Measurements from ENCODE around the gene SLAMF9.

SLAMF9 gene

DNA sequence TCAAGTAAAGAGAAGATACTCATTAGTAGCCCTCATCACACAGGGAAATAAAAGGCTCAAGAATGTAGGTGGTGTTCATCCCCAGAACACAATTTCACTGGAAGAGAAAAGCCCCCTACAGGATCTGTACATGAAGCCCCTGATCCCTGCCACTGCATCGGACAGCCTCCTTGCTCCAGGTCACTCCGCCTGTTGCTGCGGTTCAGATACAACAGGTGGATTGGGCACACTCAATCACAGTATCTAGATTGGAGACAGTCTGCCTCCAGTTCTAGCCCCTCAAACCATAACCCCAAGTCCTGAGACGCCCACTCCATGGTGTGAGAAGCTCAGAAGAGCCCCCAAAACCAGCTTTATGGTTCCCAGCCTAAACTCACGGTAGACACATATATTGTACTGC, 1.1 kb downstream of the SLAMF9 start:
- no peak overlapping the region for H3K4me3 ChIP-seq (ENCODE audit: low read depth, low read length)
- in situ Hi-C loops (cut with HindIII; ENCODE audit: low sequenced_read_pairs), result no loop called here

GRCh38 chr1:159951551-159951950, 2.5 kb downstream of the SLAMF9 start:
- DNase-seq (ENCODE audit: low read depth, low spot score), result no peak
- no peak for TF ChIP-seq CTCF (IDR thresholded peaks at IDR 0.05; ENCODE audit: low read depth, low read length)
- H3K4me3 ChIP-seq (ENCODE audit: low read depth, low read length), result no peak overlapping the region
- in situ Hi-C loops (cut with HindIII; ENCODE audit: low sequenced_read_pairs), result no loop called here

More for the DNA sequence above, 1.1 kb downstream of the SLAMF9 start:
- DNase-seq (ENCODE audit: low read depth, low spot score), result no peak
- no peak for TF ChIP-seq CTCF (IDR thresholded peaks at IDR 0.05; ENCODE audit: low read depth, low read length)

DNA sequence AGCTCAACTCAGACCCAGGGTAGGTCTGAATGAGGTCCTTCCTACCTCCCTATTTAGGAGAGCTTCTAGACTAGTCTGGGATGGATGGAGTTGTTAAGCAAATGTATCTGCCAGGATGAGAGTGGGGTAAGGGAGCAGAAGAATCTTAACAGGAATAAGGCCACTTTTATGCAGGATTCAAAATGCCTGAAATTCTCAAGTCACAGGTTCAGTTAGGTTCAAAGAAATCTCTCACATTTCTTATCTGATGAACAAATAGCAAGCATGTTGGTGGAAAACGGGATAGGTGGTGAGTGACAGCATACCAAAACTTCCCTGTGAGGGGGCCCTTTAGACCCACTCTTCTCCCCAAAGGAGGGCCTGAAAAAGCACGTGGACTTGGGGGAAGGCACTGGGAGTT, 3.0 kb downstream of the SLAMF9 start:
- DNase-seq (ENCODE audit: low read depth, low spot score), result no peak
- in situ Hi-C loops (cut with HindIII; ENCODE audit: low sequenced_read_pairs), result no loop called here
- no peak for TF ChIP-seq CTCF (IDR thresholded peaks at IDR 0.05; ENCODE audit: low read depth, low read length)
- H3K4me3 ChIP-seq (ENCODE audit: low read depth, low read length), result no peak overlapping the region

- no peak for DNase-seq (ENCODE audit: low read depth, low spot score)
- in situ Hi-C loops (cut with HindIII; ENCODE audit: low sequenced_read_pairs), result no loop called here
- TF ChIP-seq CTCF (IDR thresholded peaks at IDR 0.05; ENCODE audit: low read depth, low read length), result no peak
- no peak overlapping the region for H3K4me3 ChIP-seq (ENCODE audit: low read depth, low read length)
Measured at GRCh38 chr1:159949981-159950381, 4.1 kb downstream of the SLAMF9 start.

DNA sequence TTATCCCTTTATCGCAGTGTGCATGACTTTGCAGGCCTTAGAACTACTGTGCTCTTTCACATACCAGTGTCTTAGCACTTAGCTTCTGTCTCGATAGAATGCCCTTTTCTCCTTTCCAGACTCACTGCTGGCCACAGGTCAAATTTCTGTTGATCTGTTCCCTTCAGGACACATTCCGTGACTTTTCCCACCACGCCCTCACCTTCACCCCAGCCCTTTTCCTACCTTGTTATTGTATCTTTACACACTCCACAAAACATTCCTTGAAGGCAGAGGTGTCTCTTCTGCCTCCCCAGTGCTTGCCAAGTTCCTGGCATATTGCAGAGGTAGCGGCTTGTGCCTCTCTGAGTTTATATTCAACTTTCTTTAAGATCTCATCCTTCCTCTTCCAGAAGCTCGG, 4.9 kb downstream of the SLAMF9 start:
- no peak overlapping the region for H3K4me3 ChIP-seq (ENCODE audit: low read depth, low read length)
- in situ Hi-C loops (cut with HindIII; ENCODE audit: low sequenced_read_pairs), result no loop called here
- TF ChIP-seq CTCF (IDR thresholded peaks at IDR 0.05; ENCODE audit: low read depth, low read length), result no peak
- DNase-seq (ENCODE audit: low read depth, low spot score), result no peak

DNA sequence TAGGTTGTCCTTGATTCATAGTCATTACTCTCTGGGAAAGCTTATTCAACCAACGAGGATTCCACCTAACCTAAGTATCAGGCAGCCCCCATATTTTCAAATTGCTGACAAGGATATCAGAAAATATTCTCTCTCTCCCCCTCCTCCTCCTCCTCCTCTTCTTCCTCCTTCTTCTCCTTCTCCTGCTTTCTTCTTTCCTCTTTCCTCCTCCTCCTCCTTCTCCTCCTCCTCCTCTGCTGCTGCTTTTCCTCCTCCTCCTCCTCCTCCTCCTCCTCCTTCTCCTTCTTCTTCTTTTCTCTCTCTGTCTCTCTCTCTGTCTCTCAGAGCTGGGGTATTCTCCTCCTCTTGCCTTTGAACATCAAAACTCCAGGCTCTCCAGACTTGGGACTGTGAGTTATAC, 6.1 kb downstream of the SLAMF9 start:
- no peak for DNase-seq (ENCODE audit: low read depth, low spot score)
- no peak for TF ChIP-seq CTCF (IDR thresholded peaks at IDR 0.05; ENCODE audit: low read depth, low read length)
- in situ Hi-C loops (cut with HindIII; ENCODE audit: low sequenced_read_pairs), result no loop called here
- H3K4me3 ChIP-seq (ENCODE audit: low read depth, low read length), result no peak overlapping the region
